ENCODE data around the gene IQCK. TPM values are rescaled to one million over a fixed set of nuclear protein-coding genes. Genes with fewer than 3 reads are reported as not detected.

Gene IQCK
- total RNA-seq, 1 experiment from 2014 or later = 5.3 TPM

DNA sequence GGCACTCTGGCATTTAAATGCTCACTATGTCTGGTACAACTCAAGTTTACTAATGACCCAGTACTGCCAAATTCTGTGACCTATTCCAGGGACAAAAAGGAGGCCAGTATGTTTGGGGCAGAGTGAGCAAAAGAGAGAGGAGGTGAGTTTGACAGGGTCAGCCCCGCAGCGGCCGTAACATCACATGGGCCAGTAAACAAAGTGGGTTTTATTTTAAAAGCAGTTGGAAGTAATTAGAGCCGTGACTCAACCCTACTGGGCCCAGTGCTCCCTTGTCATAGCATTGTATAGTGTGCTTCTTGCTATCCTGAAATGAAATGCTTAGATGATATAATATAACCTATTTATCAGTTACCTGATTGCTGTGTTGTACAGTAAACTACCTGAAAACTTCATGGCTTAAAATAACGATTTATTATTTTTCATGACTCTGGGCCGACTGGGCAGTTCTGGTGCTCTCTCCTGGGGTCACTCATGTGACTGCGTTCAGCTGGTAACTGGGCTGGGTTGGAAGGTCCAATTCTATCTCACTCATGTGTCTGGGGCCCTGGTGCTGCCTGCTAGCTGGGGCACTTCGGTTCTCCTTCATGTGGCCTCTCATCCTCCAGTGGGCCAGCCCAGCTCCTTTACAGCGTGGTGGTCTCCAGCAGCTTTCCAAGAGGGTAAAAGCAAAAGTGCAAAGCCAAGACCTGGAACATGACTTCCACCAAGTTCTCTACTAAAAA, 27.4 kb downstream of the IQCK start:
- DNase-seq (ENCODE audit: low read depth, low spot score) = peak; percentile 85
- in situ Hi-C loops (cut with HindIII; ENCODE audit: low pct_unique_long_range_greater_than_20kb, low sequenced_read_pairs) = no loop called here

- peak; percentile 27 for DNase-seq (ENCODE audit: low read depth, low spot score)
- in situ Hi-C loops (cut with HindIII; ENCODE audit: low pct_unique_long_range_greater_than_20kb, low sequenced_read_pairs) = no loop called here
These were observed 28.5 kb downstream of the IQCK start for GRCh38 chr16:19746561-19746960.

DNA sequence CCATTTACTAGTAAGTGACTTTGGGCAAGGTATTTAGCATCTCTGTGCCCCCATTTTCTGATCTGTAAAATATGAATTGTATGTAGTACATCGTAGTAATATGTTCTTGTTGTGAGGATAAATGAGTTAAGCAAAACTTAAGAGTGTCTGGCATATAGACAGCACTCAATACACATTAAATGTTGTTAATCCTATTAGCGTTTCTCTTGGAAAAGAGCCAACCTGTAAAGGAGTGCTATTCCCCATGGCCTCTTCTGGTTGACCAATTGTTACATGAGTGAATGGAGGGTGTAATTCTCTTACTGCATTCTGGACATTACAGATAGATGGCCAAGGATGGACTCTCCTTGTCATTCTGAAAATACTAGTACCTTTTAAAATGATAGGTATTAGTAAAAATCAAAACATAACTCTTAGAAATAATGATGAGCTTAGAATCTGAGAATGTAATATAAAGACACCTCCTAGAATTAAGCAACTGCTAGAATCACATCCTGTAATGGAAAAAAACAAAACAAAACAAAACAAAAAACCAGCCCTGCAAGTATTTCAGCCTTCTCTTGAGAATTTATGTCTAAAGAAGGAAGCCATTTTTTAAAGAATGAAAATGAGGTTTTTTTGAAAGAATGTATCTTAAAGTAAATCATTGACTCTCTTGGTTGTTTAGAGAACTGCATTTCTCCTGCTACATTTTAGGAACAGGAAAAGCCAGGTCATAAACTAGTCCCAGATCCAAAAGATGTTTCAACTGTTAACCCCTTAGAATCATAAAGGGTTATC, 30.5 kb downstream of the IQCK start:
- in situ Hi-C loops (cut with HindIII; ENCODE audit: low pct_unique_long_range_greater_than_20kb, low sequenced_read_pairs) = no loop called here
- DNase-seq (ENCODE audit: low read depth, low spot score) = no peak

- no peak for DNase-seq (ENCODE audit: low read depth, low spot score)
These were observed 31.6 kb downstream of the IQCK start for GRCh38 chr16:19749571-19750080.

GRCh38 chr16:19751478-19752385, 33.7 kb downstream of the IQCK start:
- no peak for DNase-seq (ENCODE audit: low read depth, low spot score)
- in situ Hi-C loops (cut with HindIII; ENCODE audit: low pct_unique_long_range_greater_than_20kb, low sequenced_read_pairs) = no loop called here

More at GRCh38 chr16:19749571-19750080, 31.6 kb downstream of the IQCK start:
- in situ Hi-C loops (cut with HindIII; ENCODE audit: low pct_unique_long_range_greater_than_20kb, low sequenced_read_pairs) = no loop called here

DNA sequence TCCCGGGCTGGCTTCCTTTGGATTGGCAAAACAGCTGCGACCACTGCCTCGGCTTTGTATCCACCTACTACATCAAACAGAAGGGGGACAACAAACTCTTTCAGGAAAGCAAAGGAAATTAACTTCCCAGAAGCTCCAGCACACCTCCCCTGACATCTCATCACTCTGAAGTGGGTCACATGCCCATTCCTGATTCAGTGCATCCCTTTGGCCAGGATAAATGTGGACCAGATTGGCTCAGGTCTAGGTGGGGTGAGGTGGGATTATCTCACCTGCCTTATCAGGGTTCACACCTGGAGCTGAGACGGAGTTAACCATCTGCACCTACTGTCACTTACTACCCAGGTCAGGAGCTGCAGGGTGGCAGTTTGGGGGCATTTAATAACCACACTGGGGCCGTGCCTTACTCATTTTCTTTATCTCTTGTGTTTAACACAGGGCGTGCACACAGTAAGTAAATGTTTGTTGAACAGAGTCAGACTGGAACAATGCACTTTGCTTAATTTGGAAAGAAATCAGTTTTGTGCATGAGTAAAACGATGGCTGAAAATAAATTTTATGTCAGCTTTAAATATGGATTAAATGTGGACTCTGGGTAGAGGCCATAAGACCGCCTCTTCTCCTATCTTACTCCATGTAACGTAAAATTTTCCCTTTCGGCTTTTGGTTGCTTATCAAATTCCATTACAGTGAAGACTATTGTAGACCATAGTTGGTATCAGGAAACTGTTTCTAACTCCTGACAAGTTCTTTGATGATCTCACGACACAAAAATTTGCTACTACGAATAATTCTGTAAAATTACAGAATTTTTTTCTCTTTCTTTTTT, 36.0 kb downstream of the IQCK start:
- in situ Hi-C loops (cut with HindIII; ENCODE audit: low pct_unique_long_range_greater_than_20kb, low sequenced_read_pairs) = no loop called here
- no peak for DNase-seq (ENCODE audit: low read depth, low spot score)

- DNase-seq (ENCODE audit: low read depth, low spot score) = no peak
- in situ Hi-C loops (cut with HindIII; ENCODE audit: low pct_unique_long_range_greater_than_20kb, low sequenced_read_pairs) = no loop called here
These were observed 36.6 kb downstream of the IQCK start for GRCh38 chr16:19754644-19755036.

GRCh38 chr16:19755268-19755667, 37.2 kb downstream of the IQCK start:
- DNase-seq (ENCODE audit: low read depth, low spot score) = peak; percentile 56
- in situ Hi-C loops (cut with HindIII; ENCODE audit: low pct_unique_long_range_greater_than_20kb, low sequenced_read_pairs) = no loop called here

DNA sequence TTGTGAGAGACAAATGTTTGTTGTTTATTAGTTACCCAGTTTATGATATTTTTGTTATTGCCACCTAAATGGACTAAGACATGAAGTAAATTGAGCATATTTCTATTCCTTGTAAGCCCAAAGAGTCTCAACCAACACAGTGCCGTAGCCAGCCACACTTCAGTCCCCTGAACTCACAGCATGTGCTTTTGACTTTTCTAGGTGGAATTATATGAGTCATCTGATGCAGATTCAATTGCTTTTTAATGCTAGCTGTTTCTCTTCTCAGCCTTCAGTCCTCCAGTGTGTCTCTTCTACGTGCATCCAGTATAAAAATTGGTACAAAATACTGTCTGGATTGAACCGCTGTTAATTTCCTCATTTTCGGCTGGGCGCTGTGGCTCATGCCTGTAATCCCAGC, 39.0 kb downstream of the IQCK start:
- in situ Hi-C loops (cut with HindIII; ENCODE audit: low pct_unique_long_range_greater_than_20kb, low sequenced_read_pairs) = no loop called here
- no peak for DNase-seq (ENCODE audit: low read depth, low spot score)

DNA sequence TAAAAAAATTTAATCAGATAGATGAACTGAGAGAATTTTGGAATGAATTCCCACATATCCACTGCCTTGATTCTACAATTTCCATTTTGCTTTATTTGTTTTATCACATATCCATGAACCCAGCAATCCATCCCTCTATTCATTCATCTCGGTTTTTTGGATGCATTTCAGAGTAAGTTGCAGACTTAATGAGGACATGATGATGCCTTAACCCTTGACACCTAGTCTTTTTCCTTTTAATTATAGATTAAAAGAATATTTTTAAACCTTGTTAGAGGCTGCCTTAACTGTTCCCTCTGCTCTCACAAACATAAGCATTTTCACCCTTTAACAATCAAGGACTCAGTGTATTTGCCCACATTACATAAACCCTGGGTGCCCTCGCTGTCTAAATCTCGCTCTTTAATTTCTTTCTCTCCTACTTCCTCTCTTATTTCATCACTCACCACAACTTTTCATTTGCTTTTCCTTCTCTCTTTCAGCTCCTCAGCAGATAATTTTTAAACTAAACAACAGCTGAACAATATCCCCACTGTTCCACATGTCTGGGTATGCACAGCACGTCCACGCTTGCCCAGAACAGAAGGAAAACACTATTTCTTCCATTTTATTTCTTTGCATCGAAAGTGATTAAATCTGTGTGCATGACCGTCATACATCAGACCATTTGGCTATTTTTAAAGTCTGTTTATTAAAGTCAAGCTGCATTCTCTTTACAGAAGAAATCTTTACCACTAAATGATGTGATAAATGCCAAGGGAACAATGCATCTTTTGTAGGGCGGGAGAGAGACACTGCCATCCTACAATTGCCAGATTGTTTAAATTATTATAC, 39.9 kb downstream of the IQCK start:
- DNase-seq (ENCODE audit: low read depth, low spot score) = peak; percentile 97
- in situ Hi-C loops (cut with HindIII; ENCODE audit: low pct_unique_long_range_greater_than_20kb, low sequenced_read_pairs) = no loop called here

- no peak for DNase-seq (ENCODE audit: low read depth, low spot score)
- in situ Hi-C loops (cut with HindIII; ENCODE audit: low pct_unique_long_range_greater_than_20kb, low sequenced_read_pairs) = no loop called here
These were observed 42.4 kb downstream of the IQCK start for GRCh38 chr16:19760356-19761060.

- DNase-seq (ENCODE audit: low read depth, low spot score) = peak; percentile 95
- in situ Hi-C loops (cut with HindIII; ENCODE audit: low pct_unique_long_range_greater_than_20kb, low sequenced_read_pairs) = no loop called here
These were observed 47.9 kb downstream of the IQCK start for GRCh38 chr16:19765860-19766553.

DNA sequence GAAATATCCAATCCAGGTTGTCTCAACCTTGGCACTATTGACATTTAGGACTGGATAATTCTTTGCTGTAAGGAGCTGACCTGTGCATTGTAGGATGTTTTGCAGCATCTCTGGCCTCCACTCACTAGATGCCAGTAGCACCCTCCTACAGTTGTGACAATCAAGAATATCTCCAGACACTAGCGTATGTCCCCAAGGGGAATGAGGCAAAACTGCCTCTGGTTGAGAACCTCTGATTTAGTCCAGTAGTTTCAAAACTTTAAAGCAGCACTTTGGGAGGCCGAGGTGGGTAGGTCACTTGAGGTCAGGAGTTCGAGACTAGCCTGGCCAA, 48.4 kb downstream of the IQCK start:
- in situ Hi-C loops (cut with HindIII; ENCODE audit: low pct_unique_long_range_greater_than_20kb, low sequenced_read_pairs) = no loop called here
- no peak for DNase-seq (ENCODE audit: low read depth, low spot score)

DNA sequence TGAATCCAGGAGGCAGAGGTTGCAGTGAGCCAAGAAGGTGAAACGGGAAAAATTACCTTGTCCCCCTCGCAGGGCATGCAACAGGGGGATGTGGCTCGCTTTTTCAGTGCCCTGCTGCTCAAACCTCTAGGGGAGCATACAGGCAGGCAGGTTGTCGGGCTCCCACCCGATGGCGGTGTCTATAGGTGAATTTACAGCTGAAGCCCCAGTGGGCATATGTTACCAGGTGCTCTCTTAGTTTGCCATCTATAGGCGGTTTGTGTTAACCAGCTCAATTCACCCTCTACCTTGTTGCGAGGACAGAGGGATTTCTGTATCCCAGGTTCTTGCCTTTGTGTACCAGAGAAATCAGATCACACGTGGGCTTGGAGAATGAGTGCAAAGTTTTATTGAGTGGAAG, 48.9 kb downstream of the IQCK start:
- in situ Hi-C loops (cut with HindIII; ENCODE audit: low pct_unique_long_range_greater_than_20kb, low sequenced_read_pairs) = no loop called here
- no peak for DNase-seq (ENCODE audit: low read depth, low spot score)

DNA sequence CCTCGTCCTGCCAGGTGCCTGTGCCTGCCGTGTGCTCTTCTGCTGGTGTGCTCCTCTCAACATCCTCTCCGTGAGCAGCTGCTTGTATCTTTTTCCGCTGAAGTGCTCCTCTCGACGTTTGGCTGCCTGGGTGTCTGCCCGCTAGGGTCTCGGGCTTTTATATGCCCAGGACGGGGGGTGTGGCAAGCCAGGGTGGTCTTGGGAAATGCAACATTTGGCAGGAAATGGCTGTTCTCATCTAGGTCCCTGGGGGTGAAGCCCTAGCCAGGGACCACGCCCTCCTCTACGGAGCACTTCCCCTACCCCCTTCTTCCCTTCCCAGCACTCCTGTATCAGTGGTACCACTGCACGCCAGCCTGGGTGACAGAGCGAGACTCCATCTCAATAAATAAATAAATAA, 49.4 kb downstream of the IQCK start:
- in situ Hi-C loops (cut with HindIII; ENCODE audit: low pct_unique_long_range_greater_than_20kb, low sequenced_read_pairs) = no loop called here

More for the DNA sequence above, 49.4 kb downstream of the IQCK start:
- DNase-seq (ENCODE audit: low read depth, low spot score) = no peak
